Muscle of leg (tissue), 9 donors: Measurements from ENCODE around the gene SENP7. TPM values are rescaled to one million over a fixed set of nuclear protein-coding genes. Genes with fewer than 3 reads are reported as not detected.

ENCODE experiments used
- polyA plus RNA-seq, 8 donors: library from polyadenylated mRNA; unstranded; fragments of 120-200 nt; gene quantifications; one replicate each; pipeline versions ENCODE4 v1.2.1 to v1.2.3, GENCODE V29; 2013; ENCODE audit warnings: inconsistent platforms in 1 of 8, low replicate concordance in 1 of 8; ENCODE audit not compliant: insufficient read length in 8 of 8, insufficient read depth in 1 of 8
- total RNA-seq: library from RNA; stranded (reverse); fragments of 120-200 nt; gene quantifications from one replicate; pipeline ENCODE4 v1.2.4, GENCODE V29; 2013

The SENP7 gene
- total and polyA plus RNA-seq, 9 donors: 24.3 to 44.6 (median 31.0) TPM

Other genes starting within 250 kb of the SENP7 start
- gene IMPG2, start 192.6 kb downstream of the SENP7 start, total RNA-seq: 1.3 TPM
- gene IMPG2, start 192.6 kb downstream of the SENP7 start, polyA plus RNA-seq: 1 to 10 TPM in 3 of 8 donors, under 1 TPM in 5; 0.46 to 1.4 (median 0.92) TPM
- 25.8 TPM for gene TRMT10C, start 48.7 kb upstream of the SENP7 start, total RNA-seq
- 10 to 100 TPM; 19.8 to 26.6 (median 23.6) TPM for gene TRMT10C, start 48.7 kb upstream of the SENP7 start, polyA plus RNA-seq
- gene PCNP, start 61.0 kb upstream of the SENP7 start, total RNA-seq: 59.0 TPM
- 100 to 1,000 TPM; 101 to 162 (median 127) TPM for gene PCNP, start 61.0 kb upstream of the SENP7 start, polyA plus RNA-seq
- 16.9 TPM for gene ZBTB11, start 163.9 kb upstream of the SENP7 start, total RNA-seq
- gene ZBTB11, start 163.9 kb upstream of the SENP7 start, polyA plus RNA-seq: 10 to 100 TPM; 11.1 to 17.7 (median 13.9) TPM
- gene RPL24, start 173.5 kb upstream of the SENP7 start, total RNA-seq: 3,025 TPM
- 1,000 to 10,000 TPM; 1,975 to 2,547 (median 2,174) TPM for gene RPL24, start 173.5 kb upstream of the SENP7 start, polyA plus RNA-seq
- 17.8 TPM for gene CEP97, start 211.4 kb upstream of the SENP7 start, total RNA-seq
- 10 to 100 TPM in 5 of 8 donors, 1 to 10 TPM in 3; 6.9 to 14.4 (median 10.7) TPM for gene CEP97, start 211.4 kb upstream of the SENP7 start, polyA plus RNA-seq